CD14-positive monocyte (primary cell): Measurements from ENCODE around the gene GLA. TPM values are rescaled to one million over a fixed set of nuclear protein-coding genes. Genes with fewer than 3 reads are reported as not detected.

ENCODE experiments used
- DNase-seq, 3 donors: peaks; one replicate each; pipeline ENCODE4 v3.0.0-alpha.2; 2011 to 2022
- H2AFZ ChIP-seq: 2 replicates; pipeline ENCODE4 v1.6.0; 2012; ENCODE audit warnings: mild to moderate bottlenecking, low read depth, low read length, inconsistent platforms; ENCODE audit not compliant: insufficient read depth, poor library complexity, severe bottlenecking
- H3K27ac ChIP-seq, 2 donors: 1 replicate in 1 of 2; 2 replicates in 1 of 2; pipeline ENCODE4 v1.5.1; 2012 to 2013; ENCODE audit warnings: low read length in 2 of 2, control low read depth in 1 of 2, inconsistent platforms in 1 of 2, low read depth in 1 of 2, mild to moderate bottlenecking in 1 of 2
- H3K27me3 ChIP-seq, 2 donors: one replicate each; pipeline versions ENCODE4 v1.6.0 to v1.6.1; 2011 to 2013; ENCODE audit warnings: low read length in 2 of 2; ENCODE audit not compliant: control insufficient read depth in 2 of 2, insufficient read depth in 2 of 2
- H3K36me3 ChIP-seq, 2 donors: replicated peaks in 1 of 2; 1 replicate in 1 of 2; 2 replicates in 1 of 2; pipeline versions ENCODE4 v1.5.1 to v1.6.1; 2012 to 2013; ENCODE audit warnings: low read length in 2 of 2, control low read depth in 1 of 2, inconsistent platforms in 1 of 2, mild to moderate bottlenecking in 1 of 2; ENCODE audit not compliant: insufficient read depth in 2 of 2, control insufficient read depth in 1 of 2
- H3K4me1 ChIP-seq, 2 donors: 1 replicate in 1 of 2; 2 replicates in 1 of 2; pipeline versions ENCODE4 v1.5.1 to v1.6.1; 2012 to 2013; ENCODE audit warnings: low read length in 2 of 2, control low read depth in 1 of 2, inconsistent platforms in 1 of 2, mild to moderate bottlenecking in 1 of 2, moderate library complexity in 1 of 2; ENCODE audit not compliant: insufficient read depth in 2 of 2, control insufficient read depth in 1 of 2
- H3K4me2 ChIP-seq: replicated peaks from 2 replicates; pipeline ENCODE3; 2012; ENCODE audit warnings: low read length, moderate library complexity, mild to moderate bottlenecking; ENCODE audit not compliant: poor library complexity, severe bottlenecking; ENCODE audit errors: extremely low read depth
- H3K4me3 ChIP-seq, 3 experiments: fragments of 200-600 bp in 1 of 3; sonication (generic) in 1 of 3; replicated peaks in 1 of 3; 1 replicate in 2 of 3; 2 replicates in 1 of 3; pipeline ENCODE4 v1.5.1; 2011 to 2013; ENCODE audit warnings: low read length in 3 of 3, mild to moderate bottlenecking in 3 of 3, control low read depth in 2 of 3, low read depth in 2 of 3, inconsistent platforms in 1 of 3, moderate library complexity in 1 of 3
- H3K79me2 ChIP-seq: 2 replicates; pipeline ENCODE4 v1.6.0; 2012; ENCODE audit warnings: mild to moderate bottlenecking, control low read depth, inconsistent platforms, low read length, moderate library complexity; ENCODE audit not compliant: insufficient read depth
- H3K9ac ChIP-seq: 2 replicates; pipeline ENCODE4 v1.6.0; 2017; ENCODE audit warnings: low read length, mild to moderate bottlenecking; ENCODE audit not compliant: insufficient read depth, poor library complexity, severe bottlenecking
- H3K9me3 ChIP-seq, 2 donors: replicated peaks in 1 of 2; 1 replicate in 1 of 2; 2 replicates in 1 of 2; pipeline versions ENCODE4 v1.5.1 to v1.6.1; 2012 to 2013; ENCODE audit warnings: low read length in 2 of 2, control low read depth in 1 of 2; ENCODE audit not compliant: control insufficient read depth in 1 of 2, insufficient read depth in 1 of 2
- H4K20me1 ChIP-seq: 2 replicates; pipeline ENCODE4 v1.6.0; 2012; ENCODE audit warnings: mild to moderate bottlenecking, low read length, control low read depth, moderate library complexity; ENCODE audit not compliant: insufficient read depth
- H3K27ac Mint-ChIP-seq, 7 donors: one replicate each; pipeline ENCODE4 v1.8.0; 2020; ENCODE audit warnings: mild to moderate bottlenecking in 7 of 7, mixed read lengths in 7 of 7, moderate library complexity in 6 of 7, inconsistent platforms in 2 of 7
- H3K27me3 Mint-ChIP-seq, 3 donors: one replicate each; pipeline ENCODE4 v1.8.0; 2021 to 2022; ENCODE audit warnings: low read depth in 3 of 3, mild to moderate bottlenecking in 3 of 3, mixed read lengths in 3 of 3, moderate library complexity in 3 of 3, inconsistent platforms in 1 of 3
- H3K36me3 Mint-ChIP-seq, 2 donors: one replicate each; pipeline ENCODE4 v1.8.0; 2020; ENCODE audit warnings: mixed read lengths in 2 of 2, inconsistent platforms in 1 of 2, mild to moderate bottlenecking in 1 of 2
- H3K4me1 Mint-ChIP-seq: one replicate; pipeline ENCODE4 v1.8.0; 2020; ENCODE audit warnings: mild to moderate bottlenecking, mixed read lengths
- H3K4me3 Mint-ChIP-seq, 2 donors: one replicate each; pipeline ENCODE4 v1.8.0; 2020; ENCODE audit warnings: mild to moderate bottlenecking in 2 of 2, mixed read lengths in 2 of 2, moderate library complexity in 1 of 2
- H3K9me3 Mint-ChIP-seq, 7 donors: one replicate each; pipeline ENCODE4 v1.8.0; 2020 to 2022; ENCODE audit warnings: mixed read lengths in 7 of 7, mild to moderate bottlenecking in 6 of 7, moderate library complexity in 6 of 7, inconsistent platforms in 2 of 7
- WGBS: methylation state at CpG from one replicate; pipeline ENCODE4 v1.1.5; 2013; ENCODE audit warnings: missing lambda C conversion rate; ENCODE audit not compliant: insufficient coverage; 5-methylcytosine and 5-hydroxymethylcytosine counted together
- intact Hi-C, 2 donors: fragments of 100-400 bp; cut with micrococcal nuclease; formaldehyde crosslinking; loops; one replicate each; pipeline versions ENCODE4 v1.15.0 to v1.15.1; 2023
- polyA plus RNA-seq, 3 donors: library from polyadenylated mRNA; depleted of rRNA in 1 of 3; unstranded in 2 of 3; stranded (reverse) in 1 of 3; fragments of 300-500 nt in 2 of 3; fragments of >200 nt in 1 of 3; fragmentation: Illumina TruSeq in 2 of 3; gene quantifications; 1 replicate in 2 of 3; 2 replicates in 1 of 3; pipeline ENCODE4 v1.2.3, GENCODE V29; 2012 to 2021
- TF ChIP-seq, protein P1 (sequence below): fragments of 200-600 bp; IDR thresholded peaks from one replicate; pipeline ENCODE4 v1.8.0; 2022; ENCODE audit warnings: antibody characterized with exemption, mild to moderate bottlenecking

The GLA gene
- polyA plus RNA-seq, 3 donors: 64.0 to 101 (median 80.0) TPM

DNA sequence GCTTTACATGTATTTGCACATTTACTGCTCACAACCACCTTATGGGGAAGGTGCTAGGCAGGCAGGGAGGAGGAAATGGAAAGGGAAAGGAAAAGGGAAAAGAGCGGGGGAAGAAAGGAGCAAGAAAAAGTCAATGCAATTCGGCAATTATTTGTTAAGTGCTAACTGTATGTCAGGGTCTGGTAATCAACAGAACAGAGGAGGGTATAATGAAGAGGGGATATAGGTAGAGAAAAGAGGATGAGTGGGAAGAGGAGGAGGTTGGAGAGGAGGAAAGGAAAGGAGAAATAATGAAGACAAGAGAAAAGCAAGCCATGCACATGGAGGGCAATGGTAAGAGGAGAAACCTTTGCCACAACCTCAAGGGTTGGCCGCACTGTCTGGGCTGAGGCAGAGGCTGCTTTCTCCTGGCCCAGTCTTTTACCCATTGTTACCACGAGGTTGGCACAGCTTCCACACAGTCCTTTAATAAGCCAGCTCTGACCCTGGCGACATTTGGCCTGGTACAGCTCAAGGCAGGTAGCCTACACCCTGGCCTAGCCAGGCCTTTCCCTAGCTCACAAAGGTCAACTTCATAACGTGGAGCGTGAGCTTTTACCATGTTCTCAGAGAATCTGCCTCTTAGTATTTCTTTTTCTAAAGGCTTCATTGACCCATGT, 22.6 kb downstream of the GLA start:
- H2AFZ ChIP-seq: peak overlapping the region; percentile 80
- Mint-ChIP-seq H3K4me3 (peak overlapping the region; percentile 86 to 98), H3K36me3 (no peaks in the 10 kb centered on the region), H3K27me3 (no peaks in the 10 kb centered on the region), H3K9me3 (no peaks in the 10 kb centered on the region), H3K27ac (peak overlapping the region; percentile 92 to 98 (median 95)), H3K4me1 (peaks cover 35% of the 10 kb centered on the region)
- H3K27ac ChIP-seq: peak overlapping the region; percentile 74 to 87
- TF ChIP-seq, protein P1, sequence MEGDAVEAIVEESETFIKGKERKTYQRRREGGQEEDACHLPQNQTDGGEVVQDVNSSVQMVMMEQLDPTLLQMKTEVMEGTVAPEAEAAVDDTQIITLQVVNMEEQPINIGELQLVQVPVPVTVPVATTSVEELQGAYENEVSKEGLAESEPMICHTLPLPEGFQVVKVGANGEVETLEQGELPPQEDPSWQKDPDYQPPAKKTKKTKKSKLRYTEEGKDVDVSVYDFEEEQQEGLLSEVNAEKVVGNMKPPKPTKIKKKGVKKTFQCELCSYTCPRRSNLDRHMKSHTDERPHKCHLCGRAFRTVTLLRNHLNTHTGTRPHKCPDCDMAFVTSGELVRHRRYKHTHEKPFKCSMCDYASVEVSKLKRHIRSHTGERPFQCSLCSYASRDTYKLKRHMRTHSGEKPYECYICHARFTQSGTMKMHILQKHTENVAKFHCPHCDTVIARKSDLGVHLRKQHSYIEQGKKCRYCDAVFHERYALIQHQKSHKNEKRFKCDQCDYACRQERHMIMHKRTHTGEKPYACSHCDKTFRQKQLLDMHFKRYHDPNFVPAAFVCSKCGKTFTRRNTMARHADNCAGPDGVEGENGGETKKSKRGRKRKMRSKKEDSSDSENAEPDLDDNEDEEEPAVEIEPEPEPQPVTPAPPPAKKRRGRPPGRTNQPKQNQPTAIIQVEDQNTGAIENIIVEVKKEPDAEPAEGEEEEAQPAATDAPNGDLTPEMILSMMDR: no peak
- peaks cover 54% of the 10 kb centered on the region for H3K79me2 ChIP-seq
- WGBS: 42% methylated on average over 2 of the region's 7 CpGs
- H3K4me3 ChIP-seq: peak overlapping the region; percentile 66 to 88 (median 82)
- H3K4me1 ChIP-seq: peaks cover 37 to 47% of the 10 kb centered on the region in 2 donors
- H3K27me3 ChIP-seq: no peaks in the 10 kb centered on the region
- no peak for DNase-seq
- H3K9me3 ChIP-seq: no peaks in the 10 kb centered on the region
- H3K36me3 ChIP-seq: no peaks in the 10 kb centered on the region
- peak overlapping the region; percentile 65 for H3K9ac ChIP-seq
- peaks cover 5% of the 10 kb centered on the region for H4K20me1 ChIP-seq
- intact Hi-C loops: no loop called here
- H3K4me2 ChIP-seq: peak overlapping the region; percentile 74

DNA sequence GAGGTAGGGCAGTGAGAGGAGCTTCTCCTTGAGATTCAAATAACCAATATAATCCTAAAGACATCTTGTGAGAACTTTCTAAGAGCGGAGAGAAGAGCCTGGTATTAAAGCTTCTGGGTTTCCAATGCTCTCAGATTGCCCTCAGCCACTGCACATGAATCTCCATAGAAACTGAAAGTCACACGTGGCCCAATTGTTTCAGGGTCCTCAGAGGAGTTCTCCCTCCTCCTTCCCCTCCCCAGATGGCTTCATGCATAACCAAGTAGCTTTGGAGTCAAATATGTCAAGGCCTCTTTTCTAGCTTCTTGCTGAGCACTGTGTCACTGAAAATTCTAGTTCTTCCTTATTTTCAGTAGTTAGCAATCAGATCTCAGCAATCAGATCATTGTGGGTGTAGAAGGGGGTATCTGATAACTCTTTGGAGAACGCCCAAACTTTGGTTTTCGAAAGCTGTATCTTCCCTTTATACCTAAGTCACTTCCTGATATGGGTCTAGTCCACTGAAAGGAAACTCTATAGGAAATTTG, 24.0 kb downstream of the GLA start:
- no peaks in the 10 kb centered on the region for H3K9me3 Mint-ChIP-seq
- Histone ChIP-seq H3K4me2 (peak overlapping the region; percentile 45), H2AFZ (no peak overlapping the region), H3K4me1 (peaks cover 36 to 46% of the 10 kb centered on the region in 2 donors), H3K9ac (no peak overlapping the region), H3K9me3 (no peaks in the 10 kb centered on the region), H3K4me3 (peak overlapping the region in 1 of 3 experiments; percentile 31), H4K20me1 (peaks cover 5% of the 10 kb centered on the region), H3K36me3 (no peaks in the 10 kb centered on the region), H3K27me3 (no peaks in the 10 kb centered on the region), H3K79me2 (peaks cover 66% of the 10 kb centered on the region), H3K27ac (peak overlapping the region in 1 of 2 donors; percentile 58)
- peaks cover 35% of the 10 kb centered on the region for H3K4me1 Mint-ChIP-seq
- H3K4me3 Mint-ChIP-seq: peak overlapping the region; percentile 49 to 69
- no peaks in the 10 kb centered on the region for H3K27me3 Mint-ChIP-seq
- intact Hi-C loops: no loop called here
- WGBS: no CpG with 5 or more reads among the region's 4 CpGs
- no peaks in the 10 kb centered on the region for H3K36me3 Mint-ChIP-seq
- TF ChIP-seq, protein P1: no peak
- no peak for DNase-seq
- H3K27ac Mint-ChIP-seq: peak overlapping the region; percentile 31 to 81 (median 56)
